Measurements from ENCODE around the gene DUSP8.

DNA sequence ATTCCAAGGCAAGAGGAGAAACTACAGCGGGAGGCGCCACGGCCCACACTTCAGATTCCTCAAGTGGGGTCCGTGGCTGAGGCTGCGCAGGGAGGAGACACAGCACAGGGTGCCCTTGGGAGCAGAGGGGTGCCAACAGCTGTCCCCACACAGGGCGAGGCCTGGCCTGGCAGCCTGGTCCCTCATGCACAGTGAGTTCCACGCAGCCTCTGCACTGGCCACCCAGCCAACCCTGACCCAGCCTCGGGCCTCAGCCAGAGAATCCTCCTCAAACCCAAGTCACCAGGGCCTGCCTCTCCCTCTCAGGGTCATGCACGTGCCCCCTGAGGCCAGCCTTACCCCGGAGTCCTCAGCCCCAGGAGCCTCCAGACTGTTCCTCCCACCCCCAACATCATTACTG is 63.1 kb downstream of the DUSP8 start:
- no peak for TF ChIP-seq POLR2A (IDR thresholded peaks at IDR 0.05; ENCODE audit: low read depth, low read length)
- TF ChIP-seq POLR2AphosphoS5 (IDR thresholded peaks at IDR 0.05; ENCODE audit: low read depth, low read length) = no peak

All from GM12892 (cell line).